Measurements from ENCODE around the gene APOBEC3H.

APOBEC3H gene

DNA sequence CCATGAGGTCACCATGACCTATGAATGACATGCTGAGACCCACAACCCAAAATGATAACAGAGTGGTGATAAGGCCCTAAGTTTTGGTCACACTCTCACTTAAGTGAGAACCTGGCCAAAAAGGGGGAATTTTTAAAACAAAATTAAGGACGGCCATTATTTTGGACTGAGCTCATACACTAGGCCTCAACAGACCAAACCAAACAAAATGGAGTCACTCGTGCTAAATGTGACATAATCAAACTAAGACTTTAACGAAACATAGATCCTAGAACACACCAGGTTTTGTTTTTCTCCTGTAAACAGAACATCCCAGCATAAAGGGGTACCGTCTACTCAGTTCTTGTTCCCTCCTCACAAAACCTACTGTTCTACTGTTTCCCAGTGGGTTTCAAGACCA, 11.4 kb downstream of the APOBEC3H start:
- no peaks in the 10 kb centered on the region for H3K4me1 ChIP-seq
- no peak overlapping the region for H3K27ac ChIP-seq
- no peak overlapping the region for H3K4me3 ChIP-seq
- no peaks in the 10 kb centered on the region for H3K9me3 ChIP-seq
- intact Hi-C loops (cut with DNase I; ENCODE audit: low total_unique reads), result no loop called here
- no peak for DNase-seq
- no peaks in the 10 kb centered on the region for H3K36me3 ChIP-seq
- H3K27me3 ChIP-seq, result peaks cover 0 to 1% of the 10 kb centered on the region in 2 donors
- TF ChIP-seq, protein P1, sequence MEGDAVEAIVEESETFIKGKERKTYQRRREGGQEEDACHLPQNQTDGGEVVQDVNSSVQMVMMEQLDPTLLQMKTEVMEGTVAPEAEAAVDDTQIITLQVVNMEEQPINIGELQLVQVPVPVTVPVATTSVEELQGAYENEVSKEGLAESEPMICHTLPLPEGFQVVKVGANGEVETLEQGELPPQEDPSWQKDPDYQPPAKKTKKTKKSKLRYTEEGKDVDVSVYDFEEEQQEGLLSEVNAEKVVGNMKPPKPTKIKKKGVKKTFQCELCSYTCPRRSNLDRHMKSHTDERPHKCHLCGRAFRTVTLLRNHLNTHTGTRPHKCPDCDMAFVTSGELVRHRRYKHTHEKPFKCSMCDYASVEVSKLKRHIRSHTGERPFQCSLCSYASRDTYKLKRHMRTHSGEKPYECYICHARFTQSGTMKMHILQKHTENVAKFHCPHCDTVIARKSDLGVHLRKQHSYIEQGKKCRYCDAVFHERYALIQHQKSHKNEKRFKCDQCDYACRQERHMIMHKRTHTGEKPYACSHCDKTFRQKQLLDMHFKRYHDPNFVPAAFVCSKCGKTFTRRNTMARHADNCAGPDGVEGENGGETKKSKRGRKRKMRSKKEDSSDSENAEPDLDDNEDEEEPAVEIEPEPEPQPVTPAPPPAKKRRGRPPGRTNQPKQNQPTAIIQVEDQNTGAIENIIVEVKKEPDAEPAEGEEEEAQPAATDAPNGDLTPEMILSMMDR (IDR thresholded peaks at IDR 0.05), result no peak

DNA sequence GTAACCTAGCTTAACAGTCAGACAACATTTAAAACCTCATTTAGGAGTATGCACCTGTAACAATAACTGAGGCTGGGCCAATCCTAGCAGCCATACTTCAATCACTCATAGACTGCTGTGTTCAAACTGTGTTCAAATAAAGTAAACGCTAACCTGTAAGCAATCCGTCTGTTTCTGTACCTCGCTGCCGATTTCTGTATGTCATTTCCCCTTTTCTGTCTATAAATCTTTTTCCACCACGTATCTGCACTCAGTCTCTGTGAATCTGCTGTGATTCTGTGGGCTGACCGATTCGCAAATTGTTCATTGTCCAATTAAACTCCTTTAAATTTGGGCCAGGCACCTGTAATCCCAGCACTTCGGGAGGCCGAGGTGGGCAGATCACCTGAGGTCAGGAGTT, 12.3 kb downstream of the APOBEC3H start:
- H3K27me3 ChIP-seq, result peaks cover 0 to 4% of the 10 kb centered on the region in 2 donors
- TF ChIP-seq, protein P1 (IDR thresholded peaks at IDR 0.05), result no peak
- intact Hi-C loops (cut with DNase I; ENCODE audit: low total_unique reads), result no loop called here
- no peaks in the 10 kb centered on the region for H3K4me1 ChIP-seq
- H3K27ac ChIP-seq, result no peak overlapping the region
- no peak overlapping the region for H3K4me3 ChIP-seq
- H3K36me3 ChIP-seq, result no peaks in the 10 kb centered on the region
- no peak for DNase-seq
- H3K9me3 ChIP-seq, result no peaks in the 10 kb centered on the region

DNA sequence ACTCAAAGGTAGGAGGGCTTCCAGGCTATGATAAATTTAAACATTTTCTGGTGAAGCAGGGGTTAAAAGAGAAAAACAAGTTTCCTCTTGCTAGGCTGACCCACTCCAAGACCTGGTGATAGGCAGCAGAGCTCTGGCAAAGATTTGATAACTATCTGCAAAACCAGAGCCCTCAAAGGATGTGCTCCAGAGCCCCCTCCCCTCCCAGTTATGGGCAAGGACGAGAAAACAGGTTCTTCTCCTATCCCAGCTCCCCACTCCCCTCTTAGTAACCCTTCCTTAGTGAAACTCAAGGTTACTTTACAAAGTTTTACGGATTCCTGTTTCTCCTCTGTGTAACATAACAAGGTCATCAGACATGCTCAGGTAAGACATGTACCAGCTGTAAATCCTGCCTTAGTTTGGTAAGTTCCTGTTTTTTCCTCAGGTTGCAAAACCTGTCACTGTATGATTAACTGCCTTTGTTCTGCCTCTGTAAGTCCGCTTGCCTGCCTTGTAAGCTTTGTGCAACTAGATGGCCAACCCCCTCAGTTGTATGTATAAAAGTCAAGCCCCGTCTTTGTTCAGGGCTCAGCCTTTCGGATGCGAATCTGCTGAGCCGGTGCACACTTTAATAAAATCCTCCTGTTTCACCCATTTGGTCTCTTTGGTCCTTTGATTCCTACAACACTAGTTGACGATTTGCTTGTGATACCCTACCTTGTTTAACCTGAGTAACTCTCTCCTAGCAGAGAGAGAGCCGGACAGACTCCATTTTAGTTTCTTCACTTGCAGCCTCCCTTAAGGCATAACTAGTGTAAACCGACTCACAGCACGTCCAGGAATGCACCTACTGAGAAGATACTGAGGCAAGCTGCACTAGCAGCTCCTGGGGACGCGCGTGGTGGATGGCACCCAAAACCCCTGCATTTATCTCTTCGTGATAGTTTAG, 13.9 kb downstream of the APOBEC3H start:
- TF ChIP-seq, protein P1 (IDR thresholded peaks at IDR 0.05), result no peak
- peaks cover 0 to 4% of the 10 kb centered on the region in 2 donors for H3K27me3 ChIP-seq
- no peak for DNase-seq
- H3K36me3 ChIP-seq, result no peaks in the 10 kb centered on the region
- intact Hi-C loops (cut with DNase I; ENCODE audit: low total_unique reads), result no loop called here
- H3K4me3 ChIP-seq, result no peak overlapping the region
- no peaks in the 10 kb centered on the region for H3K4me1 ChIP-seq
- no peak overlapping the region for H3K27ac ChIP-seq
- no peaks in the 10 kb centered on the region for H3K9me3 ChIP-seq

GRCh38 chr22:39114112-39114511, 17.1 kb downstream of the APOBEC3H start:
- Histone ChIP-seq H3K27ac (no peak overlapping the region), H3K27me3 (peaks cover 0 to 14% of the 10 kb centered on the region in 2 donors), H3K4me1 (no peaks in the 10 kb centered on the region), H3K9me3 (no peaks in the 10 kb centered on the region), H3K4me3 (no peak overlapping the region), H3K36me3 (no peaks in the 10 kb centered on the region)
- intact Hi-C loops (cut with DNase I; ENCODE audit: low total_unique reads), result no loop called here
- no peak for DNase-seq
- TF ChIP-seq, protein P1 (IDR thresholded peaks at IDR 0.05), result no peak

DNA sequence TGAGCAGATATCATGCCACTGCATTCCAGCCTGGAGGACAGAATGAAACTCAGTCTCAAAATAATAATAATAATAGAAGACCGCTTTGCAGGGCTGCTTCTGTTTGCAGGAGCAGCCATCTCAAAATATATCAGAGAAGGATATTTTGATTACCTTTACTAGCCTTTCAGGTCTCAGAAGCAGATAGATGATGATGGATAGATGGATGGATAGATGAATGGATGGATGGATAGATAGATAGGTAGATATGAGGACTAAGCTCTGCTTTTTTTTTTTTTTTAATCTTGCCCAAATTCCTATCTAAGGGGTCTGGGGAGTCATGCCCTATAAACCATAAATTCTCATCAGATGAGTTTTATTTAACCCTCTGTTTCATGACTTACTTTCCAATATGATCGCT, 18.5 kb downstream of the APOBEC3H start:
- Histone ChIP-seq H3K36me3 (no peaks in the 10 kb centered on the region), H3K4me1 (no peaks in the 10 kb centered on the region), H3K9me3 (no peaks in the 10 kb centered on the region), H3K4me3 (no peak overlapping the region), H3K27me3 (peaks cover 0 to 14% of the 10 kb centered on the region in 2 donors), H3K27ac (no peak overlapping the region)
- TF ChIP-seq, protein P1 (IDR thresholded peaks at IDR 0.05), result no peak
- intact Hi-C loops (cut with DNase I; ENCODE audit: low total_unique reads), result no loop called here
- no peak for DNase-seq

All from tibial artery (tissue), 4 donors.